ENCODE measurements around the gene ISCU. TPM values are rescaled to one million over a fixed set of nuclear protein-coding genes. Genes with fewer than 3 reads are reported as not detected.

ISCU gene
- polyA plus RNA-seq, 1 of the 3 experiments (the other 2 are of a cell fraction): 165 TPM

DNA sequence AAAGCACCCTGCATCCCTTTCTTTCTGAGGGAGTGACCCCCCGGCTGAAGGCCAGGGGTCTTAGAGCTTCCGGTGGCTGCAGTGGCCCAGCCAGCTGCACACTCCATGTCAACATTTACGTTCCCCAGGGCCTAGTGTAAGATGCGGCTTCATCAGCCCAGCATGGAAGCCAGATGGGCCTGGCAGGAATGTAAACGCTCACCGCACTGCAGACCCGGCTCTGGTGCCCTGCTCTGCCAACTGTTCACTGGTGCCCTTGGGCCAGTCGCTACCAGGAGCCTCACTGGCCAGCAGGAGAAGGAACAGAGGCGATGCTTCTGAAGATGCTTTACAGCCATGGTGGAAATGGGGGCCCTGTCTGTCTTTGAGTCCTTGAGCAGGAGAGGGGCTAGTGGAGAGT lies 44.1 kb downstream of the ISCU start (continued):
- peak; percentile 35; the same call in 1 of the 2 replicates for TF ChIP-seq RCOR1 (IDR thresholded peaks at IDR 0.05; ENCODE audit: low read length)
- no peak for TF ChIP-seq NFIC (IDR thresholded peaks at IDR 0.05; ENCODE audit: borderline replicate concordance)
- TF ChIP-seq, protein P1, sequence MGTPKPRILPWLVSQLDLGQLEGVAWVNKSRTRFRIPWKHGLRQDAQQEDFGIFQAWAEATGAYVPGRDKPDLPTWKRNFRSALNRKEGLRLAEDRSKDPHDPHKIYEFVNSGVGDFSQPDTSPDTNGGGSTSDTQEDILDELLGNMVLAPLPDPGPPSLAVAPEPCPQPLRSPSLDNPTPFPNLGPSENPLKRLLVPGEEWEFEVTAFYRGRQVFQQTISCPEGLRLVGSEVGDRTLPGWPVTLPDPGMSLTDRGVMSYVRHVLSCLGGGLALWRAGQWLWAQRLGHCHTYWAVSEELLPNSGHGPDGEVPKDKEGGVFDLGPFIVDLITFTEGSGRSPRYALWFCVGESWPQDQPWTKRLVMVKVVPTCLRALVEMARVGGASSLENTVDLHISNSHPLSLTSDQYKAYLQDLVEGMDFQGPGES (IDR thresholded peaks at IDR 0.05; ENCODE audit: low read depth, low read length): no peak
- TF ChIP-seq MEF2A (IDR thresholded peaks at IDR 0.05; ENCODE audit: borderline replicate concordance, low read depth): no peak
- TF ChIP-seq, protein P2, sequence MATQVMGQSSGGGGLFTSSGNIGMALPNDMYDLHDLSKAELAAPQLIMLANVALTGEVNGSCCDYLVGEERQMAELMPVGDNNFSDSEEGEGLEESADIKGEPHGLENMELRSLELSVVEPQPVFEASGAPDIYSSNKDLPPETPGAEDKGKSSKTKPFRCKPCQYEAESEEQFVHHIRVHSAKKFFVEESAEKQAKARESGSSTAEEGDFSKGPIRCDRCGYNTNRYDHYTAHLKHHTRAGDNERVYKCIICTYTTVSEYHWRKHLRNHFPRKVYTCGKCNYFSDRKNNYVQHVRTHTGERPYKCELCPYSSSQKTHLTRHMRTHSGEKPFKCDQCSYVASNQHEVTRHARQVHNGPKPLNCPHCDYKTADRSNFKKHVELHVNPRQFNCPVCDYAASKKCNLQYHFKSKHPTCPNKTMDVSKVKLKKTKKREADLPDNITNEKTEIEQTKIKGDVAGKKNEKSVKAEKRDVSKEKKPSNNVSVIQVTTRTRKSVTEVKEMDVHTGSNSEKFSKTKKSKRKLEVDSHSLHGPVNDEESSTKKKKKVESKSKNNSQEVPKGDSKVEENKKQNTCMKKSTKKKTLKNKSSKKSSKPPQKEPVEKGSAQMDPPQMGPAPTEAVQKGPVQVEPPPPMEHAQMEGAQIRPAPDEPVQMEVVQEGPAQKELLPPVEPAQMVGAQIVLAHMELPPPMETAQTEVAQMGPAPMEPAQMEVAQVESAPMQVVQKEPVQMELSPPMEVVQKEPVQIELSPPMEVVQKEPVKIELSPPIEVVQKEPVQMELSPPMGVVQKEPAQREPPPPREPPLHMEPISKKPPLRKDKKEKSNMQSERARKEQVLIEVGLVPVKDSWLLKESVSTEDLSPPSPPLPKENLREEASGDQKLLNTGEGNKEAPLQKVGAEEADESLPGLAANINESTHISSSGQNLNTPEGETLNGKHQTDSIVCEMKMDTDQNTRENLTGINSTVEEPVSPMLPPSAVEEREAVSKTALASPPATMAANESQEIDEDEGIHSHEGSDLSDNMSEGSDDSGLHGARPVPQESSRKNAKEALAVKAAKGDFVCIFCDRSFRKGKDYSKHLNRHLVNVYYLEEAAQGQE (IDR thresholded peaks at IDR 0.05; ENCODE audit: low read depth, low read length): no peak
- no peak for TF ChIP-seq POLR2AphosphoS5 (IDR thresholded peaks at IDR 0.05; ENCODE audit: low read depth, low read length)

DNA sequence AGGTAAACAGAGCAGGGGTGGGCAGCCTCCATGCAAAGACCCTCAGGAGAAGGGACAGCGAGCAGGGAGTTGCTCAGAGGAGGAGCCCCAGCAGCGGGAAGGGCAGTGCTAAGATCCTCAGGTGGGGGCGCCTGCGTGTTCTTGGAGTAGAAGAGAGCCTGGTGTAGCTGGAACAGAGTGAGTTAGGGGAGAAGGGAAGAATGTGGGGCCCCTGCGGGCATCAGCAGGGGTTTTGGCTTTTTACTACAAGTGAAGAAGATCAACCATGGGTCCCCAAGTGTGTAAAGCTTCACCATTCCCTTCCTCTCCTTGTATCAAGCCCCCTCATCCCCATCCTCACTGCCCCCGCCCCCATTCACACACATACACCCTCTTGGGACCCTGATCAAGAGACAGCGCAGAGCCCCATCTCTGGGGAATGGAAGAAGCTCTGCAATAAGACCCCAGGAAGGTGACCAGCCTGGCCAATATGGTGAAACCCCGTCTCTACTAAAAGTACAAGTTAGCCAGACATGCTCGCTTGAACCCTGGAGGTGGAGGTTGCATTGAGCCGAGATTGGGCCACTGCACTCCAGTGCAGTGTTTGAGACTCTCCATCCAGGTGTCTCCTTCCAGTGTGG lies 45.7 kb downstream of the ISCU start:
- Histone ChIP-seq H3K9me2 (no peaks in the 10 kb centered on the region), H4K20me1 (ENCODE audit: insufficient read depth) (no peaks in the 10 kb centered on the region), H3K79me2 (ENCODE audit: insufficient read depth) (no peaks in the 10 kb centered on the region), H3K27ac (ENCODE audit: low read depth in 2 of 2, low read length in 1 of 2) (no peak overlapping the region), H3K4me2 (no peak overlapping the region), H2AFZ (ENCODE audit: low read depth) (no peak overlapping the region), H3K4me1 (ENCODE audit: control insufficient read depth in 1 of 2, insufficient read depth in 2 of 2, low read depth in 1 of 2, low read length in 1 of 2) (peaks cover 7 to 21% of the 10 kb centered on the region in 2 experiments; a peak in 3 of 4 replicates), H3K9ac (no peak overlapping the region), H3F3A (replicated peaks; ENCODE audit: insufficient read depth) (peaks cover 8% of the 10 kb centered on the region), H3K9me3 (no peaks in the 10 kb centered on the region), H3K36me3 (replicated peaks in 1 of 2; ENCODE audit: control insufficient read depth in 1 of 2, insufficient read depth in 2 of 2, low read length in 1 of 2) (no peaks in the 10 kb centered on the region), H3K4me3 (ENCODE audit: low read depth in 2 of 2, low read length in 1 of 2) (no peak overlapping the region), H3K27me3 (ENCODE audit: insufficient read depth) (no peaks in the 10 kb centered on the region)
- ChIA-PET CTCF (interaction anchor here (0.6 to 19.2 kb wide), 3 partner anchors 10 to 339 kb away, joined by 4 to 503 read pairs (median 63); partner anchors contain the start of genes ISCU and SART3), POLR2A (no interaction called here)
- DNase-seq: no peak
- 90% methylated on average over 10 of the region's 10 CpGs for WGBS (ENCODE audit: low lambda C conversion rate)
- no peak for TF ChIP-seq MXI1 (IDR thresholded peaks at IDR 0.05; ENCODE audit: low read depth, low read length)
- TF ChIP-seq SIN3A (IDR thresholded peaks at IDR 0.05; ENCODE audit: borderline replicate concordance, low read depth, low read length): no peak
- TF ChIP-seq TEAD4 (IDR thresholded peaks at IDR 0.05; ENCODE audit: borderline replicate concordance, insufficient read depth): no peak
- no peak for TF ChIP-seq YY1 (IDR thresholded peaks at IDR 0.05; ENCODE audit: low read depth)
- TF ChIP-seq EP300 (IDR thresholded peaks at IDR 0.05; ENCODE audit: borderline replicate concordance in 1 of 2, low read depth in 1 of 2, low read length in 1 of 2): no peak
- TF ChIP-seq, protein P1 (IDR thresholded peaks at IDR 0.05; ENCODE audit: low read depth, low read length): no peak

Data from SK-N-SH (cell line).